Lower lobe of right lung (tissue), 2 donors: ENCODE data around the gene FMC1. TPM values are rescaled to one million over a fixed set of nuclear protein-coding genes. Genes with fewer than 3 reads are reported as not detected.
A peak's percentile ranks its signal among the peaks of the same experiment; 100 is the strongest.

ENCODE experiments used
- ATAC-seq, 2 donors: fragments of 200-7000 bp; cut with Tn5 transposase; one replicate each; pipeline ENCODE4 v1.9.1; 2020 to 2022; ENCODE audit warnings: mild to moderate bottlenecking in 2 of 2, moderate library complexity in 2 of 2
- DNase-seq: peaks from one replicate; pipeline ENCODE4 v3.0.0-alpha.2; 2020
- H3K27ac ChIP-seq: fragments of 200-600 bp; one replicate; pipeline ENCODE4 v1.8.0; 2022
- H3K27me3 ChIP-seq: fragments of 200-600 bp; one replicate; pipeline ENCODE4 v1.8.0; 2022; ENCODE audit warnings: low read depth
- H3K36me3 ChIP-seq: fragments of 200-600 bp; one replicate; pipeline ENCODE4 v1.8.0; 2022; ENCODE audit warnings: mild to moderate bottlenecking
- H3K4me1 ChIP-seq: fragments of 200-600 bp; one replicate; pipeline ENCODE4 v1.8.0; 2022
- H3K4me3 ChIP-seq: fragments of 200-600 bp; one replicate; pipeline ENCODE4 v1.8.0; 2022; ENCODE audit warnings: mild to moderate bottlenecking
- H3K9me3 ChIP-seq: fragments of 200-600 bp; one replicate; pipeline ENCODE4 v1.8.0; 2022
- intact Hi-C: fragments of 100-400 bp; cut with DNase I; formaldehyde crosslinking; loops from one replicate; pipeline ENCODE4 v1.11.0; 2022
- total RNA-seq: library from RNA; stranded (reverse); fragmentation: NEBNext Ultra II Directional; extraction: Animal tissue kit (Norgen Biotek cat#: 25700); gene quantifications from one replicate; pipeline ENCODE4 v1.2.1, GENCODE V29; 2021
- TF ChIP-seq, protein P1 (sequence below): fragments of 200-600 bp; IDR thresholded peaks from one replicate; pipeline ENCODE4 v1.8.0; 2022; ENCODE audit warnings: antibody characterized with exemption, mild to moderate bottlenecking
- donor health status: DM: no; HTN: yes; CAD: no; lungs with severe emphysema.

The FMC1 gene
- total RNA-seq, 1 donor from 2014 or later: 10.8 TPM

DNA sequence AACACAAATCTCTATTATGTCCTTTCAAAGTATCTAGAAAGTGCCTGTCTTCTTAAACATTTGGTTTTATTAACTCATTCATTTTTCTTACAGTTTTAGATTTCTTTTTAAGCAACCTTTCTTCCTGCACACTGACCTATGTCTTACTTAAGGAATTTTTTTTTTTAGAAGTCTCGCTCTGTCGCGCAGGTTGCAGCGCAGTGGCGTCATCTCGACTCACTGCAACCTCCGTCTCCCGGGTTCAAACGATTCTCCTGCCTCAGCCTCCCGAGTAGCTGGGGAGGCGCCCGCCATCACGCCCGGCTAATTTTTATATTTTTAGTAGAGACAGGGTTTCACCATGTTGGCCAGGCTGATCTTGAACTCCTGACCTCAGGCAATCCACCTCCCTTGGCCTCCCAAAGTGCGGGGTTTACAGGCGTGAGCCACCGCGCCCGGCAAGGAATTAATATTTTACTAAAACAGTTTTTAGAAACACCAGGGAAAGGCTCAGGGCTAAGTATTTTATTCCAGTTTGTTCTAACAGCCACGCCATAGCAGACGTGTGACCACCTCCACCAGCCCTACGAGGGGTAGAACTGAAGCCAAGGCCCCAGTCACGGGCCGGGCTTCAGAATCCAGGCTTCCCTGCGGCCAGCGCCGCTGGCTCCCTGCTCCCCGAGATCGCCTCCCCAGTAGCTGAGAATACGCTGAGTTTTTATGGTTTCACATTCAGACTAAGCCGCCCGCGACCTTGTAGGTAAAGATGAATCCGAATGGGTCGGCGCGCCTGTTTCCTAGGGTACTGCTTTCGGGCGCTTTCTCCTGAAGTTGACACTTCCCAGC is 17.6 kb downstream of the FMC1 start:
- H3K27ac ChIP-seq: peak overlapping the region; percentile 99
- peak; percentile 2 to 29 for ATAC-seq
- H3K36me3 ChIP-seq: peaks cover 2% of the 10 kb centered on the region
- TF ChIP-seq, protein P1, sequence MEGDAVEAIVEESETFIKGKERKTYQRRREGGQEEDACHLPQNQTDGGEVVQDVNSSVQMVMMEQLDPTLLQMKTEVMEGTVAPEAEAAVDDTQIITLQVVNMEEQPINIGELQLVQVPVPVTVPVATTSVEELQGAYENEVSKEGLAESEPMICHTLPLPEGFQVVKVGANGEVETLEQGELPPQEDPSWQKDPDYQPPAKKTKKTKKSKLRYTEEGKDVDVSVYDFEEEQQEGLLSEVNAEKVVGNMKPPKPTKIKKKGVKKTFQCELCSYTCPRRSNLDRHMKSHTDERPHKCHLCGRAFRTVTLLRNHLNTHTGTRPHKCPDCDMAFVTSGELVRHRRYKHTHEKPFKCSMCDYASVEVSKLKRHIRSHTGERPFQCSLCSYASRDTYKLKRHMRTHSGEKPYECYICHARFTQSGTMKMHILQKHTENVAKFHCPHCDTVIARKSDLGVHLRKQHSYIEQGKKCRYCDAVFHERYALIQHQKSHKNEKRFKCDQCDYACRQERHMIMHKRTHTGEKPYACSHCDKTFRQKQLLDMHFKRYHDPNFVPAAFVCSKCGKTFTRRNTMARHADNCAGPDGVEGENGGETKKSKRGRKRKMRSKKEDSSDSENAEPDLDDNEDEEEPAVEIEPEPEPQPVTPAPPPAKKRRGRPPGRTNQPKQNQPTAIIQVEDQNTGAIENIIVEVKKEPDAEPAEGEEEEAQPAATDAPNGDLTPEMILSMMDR: no peak
- H3K27me3 ChIP-seq: no peaks in the 10 kb centered on the region
- H3K4me3 ChIP-seq: peak overlapping the region; percentile 82
- intact Hi-C loops: no loop called here
- peak; percentile 43 for DNase-seq
- H3K4me1 ChIP-seq: peaks cover 37% of the 10 kb centered on the region
- H3K9me3 ChIP-seq: no peaks in the 10 kb centered on the region

- peak within 1 kb of the TSS; percentile 82 for H3K4me3 ChIP-seq
- peaks cover 10% of the 10 kb centered on the region for H3K36me3 ChIP-seq
- TF ChIP-seq, protein P1: no peak
- H3K27me3 ChIP-seq: no peaks in the 10 kb centered on the region
- DNase-seq (peak; percentile 100), ATAC-seq (peak; percentile 98 to 99)
- H3K27ac ChIP-seq: peak within 1 kb of the TSS; percentile 99
- no peaks in the 10 kb centered on the region for H3K9me3 ChIP-seq
- peaks cover 38% of the 10 kb centered on the region for H3K4me1 ChIP-seq
- intact Hi-C loops: no loop called here
Measured at GRCh38 chr7:139359366-139360209, 18.5 kb downstream of the FMC1 start, which contains the start of gene LUC7L2. LUC7L2 (plus strand) TSS chr7:139359894; CDS start chr7:139360262, 368 bp downstream.

DNA sequence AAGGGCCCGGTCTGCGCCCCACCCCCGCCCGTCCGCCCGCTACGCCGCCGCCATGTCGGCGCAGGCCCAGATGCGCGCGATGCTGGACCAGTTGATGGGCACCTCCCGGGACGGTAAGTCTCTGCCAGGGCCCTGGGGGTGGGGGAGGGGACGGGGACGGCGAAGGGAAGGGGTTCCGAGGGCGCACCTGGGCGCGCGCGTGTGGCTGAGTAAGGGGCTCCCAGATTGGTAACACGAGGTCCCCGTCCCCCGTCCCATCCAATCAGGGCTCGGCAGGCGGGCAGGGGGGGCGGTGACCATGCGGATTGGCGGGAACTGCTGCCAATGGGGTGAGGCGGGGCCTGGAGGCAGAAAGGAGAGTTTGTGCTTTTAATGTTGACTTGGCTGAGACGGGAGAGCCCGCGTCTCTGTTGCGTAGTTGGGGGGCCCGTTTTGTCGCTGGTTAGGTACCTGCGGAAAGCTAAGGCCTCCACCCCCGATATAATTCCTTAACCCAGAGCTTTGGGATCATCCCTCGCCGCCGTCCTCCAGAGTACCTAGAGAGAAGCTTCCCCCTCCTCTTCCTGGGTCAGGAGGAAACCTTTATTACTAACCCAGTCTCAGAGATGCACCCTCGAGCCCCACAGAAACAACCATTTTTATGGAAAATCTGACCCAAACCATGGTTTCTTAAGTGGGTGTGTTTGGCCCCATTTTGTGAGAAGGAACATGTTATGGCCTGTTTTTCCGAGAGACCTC is 19.2 kb downstream of the FMC1 start:
- peaks cover 17% of the 10 kb centered on the region for H3K36me3 ChIP-seq
- peak overlapping the region; percentile 99 for H3K27ac ChIP-seq
- no peaks in the 10 kb centered on the region for H3K27me3 ChIP-seq
- peaks cover 38% of the 10 kb centered on the region for H3K4me1 ChIP-seq
- ATAC-seq (peak; percentile 93), DNase-seq (peak; percentile 96)
- TF ChIP-seq, protein P1: no peak
- H3K9me3 ChIP-seq: no peaks in the 10 kb centered on the region
- intact Hi-C loops: no loop called here
- H3K4me3 ChIP-seq: peak overlapping the region; percentile 82

GRCh38 chr7:139360948-139361307 is 19.8 kb downstream of the FMC1 start:
- no peaks in the 10 kb centered on the region for H3K27me3 ChIP-seq
- DNase-seq (no peak), ATAC-seq (no peak)
- H3K9me3 ChIP-seq: no peaks in the 10 kb centered on the region
- peak overlapping the region; percentile 99 for H3K27ac ChIP-seq
- TF ChIP-seq, protein P1: no peak
- intact Hi-C loops: no loop called here
- H3K4me1 ChIP-seq: peaks cover 44% of the 10 kb centered on the region
- peaks cover 22% of the 10 kb centered on the region for H3K36me3 ChIP-seq
- peak overlapping the region; percentile 82 for H3K4me3 ChIP-seq

GRCh38 chr7:139361523-139361922 is 20.4 kb downstream of the FMC1 start:
- Histone ChIP-seq H3K27ac (no peak overlapping the region), H3K27me3 (no peaks in the 10 kb centered on the region), H3K9me3 (no peaks in the 10 kb centered on the region), H3K4me3 (peak overlapping the region; percentile 82), H3K36me3 (peaks cover 26% of the 10 kb centered on the region), H3K4me1 (peaks cover 44% of the 10 kb centered on the region)
- ATAC-seq (no peak), DNase-seq (no peak)
- intact Hi-C loops: no loop called here
- TF ChIP-seq, protein P1: no peak
